ENCODE data around the gene LRRC51.

The LRRC51 gene

GRCh38 chr11:72083414-72083813, 2.8 kb downstream of the LRRC51 start:
- TF ChIP-seq CTCF (IDR thresholded peaks at IDR 0.05; ENCODE audit: insufficient read depth, low read length, poor library complexity, severe bottlenecking), result no peak
- H3K36me3 ChIP-seq (ENCODE audit: control insufficient read depth, insufficient read depth, low read length), result no peaks in the 10 kb centered on the region; the same call in 1 of the 2 replicates
- DNase-seq (ENCODE audit: extremely low read depth, insufficient read length), result no peak
- H3K27me3 ChIP-seq (replicated peaks; ENCODE audit: control insufficient read depth, insufficient read depth, low read length), result no peaks in the 10 kb centered on the region
- no peak overlapping the region for H3K4me3 ChIP-seq (replicated peaks; ENCODE audit: low read depth, low read length)

- H3K36me3 ChIP-seq (ENCODE audit: control insufficient read depth, insufficient read depth, low read length), result no peaks in the 10 kb centered on the region; the same call in 1 of the 2 replicates
- H3K4me3 ChIP-seq (replicated peaks; ENCODE audit: low read depth, low read length), result no peak overlapping the region
- no peaks in the 10 kb centered on the region for H3K27me3 ChIP-seq (replicated peaks; ENCODE audit: control insufficient read depth, insufficient read depth, low read length)
- no peak for TF ChIP-seq CTCF (IDR thresholded peaks at IDR 0.05; ENCODE audit: insufficient read depth, low read length, poor library complexity, severe bottlenecking)
- no peak for DNase-seq (ENCODE audit: extremely low read depth, insufficient read length)
Observed at GRCh38 chr11:72084076-72084475, 3.4 kb downstream of the LRRC51 start.

- Histone ChIP-seq H3K36me3 (ENCODE audit: control insufficient read depth, insufficient read depth, low read length) (no peaks in the 10 kb centered on the region; the same call in 1 of the 2 replicates), H3K4me3 (replicated peaks; ENCODE audit: low read depth, low read length) (no peak overlapping the region), H3K27me3 (replicated peaks; ENCODE audit: control insufficient read depth, insufficient read depth, low read length) (no peaks in the 10 kb centered on the region)
- TF ChIP-seq CTCF (IDR thresholded peaks at IDR 0.05; ENCODE audit: insufficient read depth, low read length, poor library complexity, severe bottlenecking), result no peak
- no peak for DNase-seq (ENCODE audit: extremely low read depth, insufficient read length)
Observed at GRCh38 chr11:72084965-72085364, 4.3 kb downstream of the LRRC51 start.

GRCh38 chr11:72085621-72086351, 5.1 kb downstream of the LRRC51 start:
- no peaks in the 10 kb centered on the region for H3K27me3 ChIP-seq (replicated peaks; ENCODE audit: control insufficient read depth, insufficient read depth, low read length)
- DNase-seq (ENCODE audit: extremely low read depth, insufficient read length), result no peak
- no peaks in the 10 kb centered on the region; the same call in 1 of the 2 replicates for H3K36me3 ChIP-seq (ENCODE audit: control insufficient read depth, insufficient read depth, low read length)
- TF ChIP-seq CTCF (IDR thresholded peaks at IDR 0.05; ENCODE audit: insufficient read depth, low read length, poor library complexity, severe bottlenecking), result no peak
- H3K4me3 ChIP-seq (replicated peaks; ENCODE audit: low read depth, low read length), result no peak overlapping the region

- no peak overlapping the region for H3K4me3 ChIP-seq (replicated peaks; ENCODE audit: low read depth, low read length)
- DNase-seq (ENCODE audit: extremely low read depth, insufficient read length), result no peak
- H3K36me3 ChIP-seq (ENCODE audit: control insufficient read depth, insufficient read depth, low read length), result peaks cover 2% of the 10 kb centered on the region
- TF ChIP-seq CTCF (IDR thresholded peaks at IDR 0.05; ENCODE audit: insufficient read depth, low read length, poor library complexity, severe bottlenecking), result no peak
- H3K27me3 ChIP-seq (replicated peaks; ENCODE audit: control insufficient read depth, insufficient read depth, low read length), result no peaks in the 10 kb centered on the region
Observed at GRCh38 chr11:72088076-72088808, 7.6 kb downstream of the LRRC51 start.

Data from GM06990 (cell line).